Choroid plexus epithelial cell (primary cell): ENCODE results near the gene EEF1E1.
A peak's percentile ranks its signal among the peaks of the same experiment; 100 is the strongest.

Experiments
- DNase-seq: peaks from one replicate; pipeline ENCODE4 v3.0.0-alpha.2; 2010; ENCODE audit warnings: low read depth
- H3K4me3 ChIP-seq: 2 replicates; pipeline ENCODE4 v1.5.1; 2011; ENCODE audit warnings: low read depth, mild to moderate bottlenecking, control low read depth, low read length, moderate library complexity
- TF ChIP-seq, protein P1 (sequence below): conservative IDR thresholded peaks from 2 replicates; pipeline ENCODE4 v1.5.1; 2011; ENCODE audit warnings: low read depth, mild to moderate bottlenecking, control low read depth, inconsistent platforms, low read length, moderate library complexity

The EEF1E1 gene

DNA sequence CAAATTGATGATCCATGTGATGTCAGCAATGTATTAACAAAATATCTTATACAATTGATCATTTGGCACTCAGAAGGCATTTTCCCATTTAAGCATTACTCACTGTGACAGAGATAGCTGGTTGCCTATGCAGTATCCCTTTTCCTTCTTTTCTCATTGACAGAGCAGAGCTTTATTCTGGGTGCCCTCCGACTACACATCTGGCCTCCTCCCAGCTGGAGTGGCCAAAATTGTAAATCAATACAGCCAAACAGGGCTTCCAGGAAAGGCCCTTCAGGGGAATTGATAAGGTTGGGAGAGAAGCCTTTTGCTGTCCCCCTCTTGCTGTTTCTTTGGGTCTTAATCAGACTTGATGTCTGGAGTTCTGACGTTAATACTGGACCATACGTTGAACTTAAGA is 28.6 kb downstream of the EEF1E1 start:
- TF ChIP-seq, protein P1, sequence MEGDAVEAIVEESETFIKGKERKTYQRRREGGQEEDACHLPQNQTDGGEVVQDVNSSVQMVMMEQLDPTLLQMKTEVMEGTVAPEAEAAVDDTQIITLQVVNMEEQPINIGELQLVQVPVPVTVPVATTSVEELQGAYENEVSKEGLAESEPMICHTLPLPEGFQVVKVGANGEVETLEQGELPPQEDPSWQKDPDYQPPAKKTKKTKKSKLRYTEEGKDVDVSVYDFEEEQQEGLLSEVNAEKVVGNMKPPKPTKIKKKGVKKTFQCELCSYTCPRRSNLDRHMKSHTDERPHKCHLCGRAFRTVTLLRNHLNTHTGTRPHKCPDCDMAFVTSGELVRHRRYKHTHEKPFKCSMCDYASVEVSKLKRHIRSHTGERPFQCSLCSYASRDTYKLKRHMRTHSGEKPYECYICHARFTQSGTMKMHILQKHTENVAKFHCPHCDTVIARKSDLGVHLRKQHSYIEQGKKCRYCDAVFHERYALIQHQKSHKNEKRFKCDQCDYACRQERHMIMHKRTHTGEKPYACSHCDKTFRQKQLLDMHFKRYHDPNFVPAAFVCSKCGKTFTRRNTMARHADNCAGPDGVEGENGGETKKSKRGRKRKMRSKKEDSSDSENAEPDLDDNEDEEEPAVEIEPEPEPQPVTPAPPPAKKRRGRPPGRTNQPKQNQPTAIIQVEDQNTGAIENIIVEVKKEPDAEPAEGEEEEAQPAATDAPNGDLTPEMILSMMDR, result no peak
- no peak for DNase-seq
- no peak overlapping the region for H3K4me3 ChIP-seq

- TF ChIP-seq, protein P1, result no peak
- H3K4me3 ChIP-seq, result no peak overlapping the region
- DNase-seq, result no peak
These were observed 31.6 kb downstream of the EEF1E1 start for GRCh38 chr6:8070718-8071117.

- TF ChIP-seq, protein P1, result no peak
- H3K4me3 ChIP-seq, result no peak overlapping the region
- no peak for DNase-seq
These were observed 32.6 kb downstream of the EEF1E1 start for GRCh38 chr6:8069631-8070284.

GRCh38 chr6:8069151-8069550 is 33.2 kb downstream of the EEF1E1 start:
- H3K4me3 ChIP-seq, result no peak overlapping the region
- TF ChIP-seq, protein P1, result no peak
- no peak for DNase-seq

DNA sequence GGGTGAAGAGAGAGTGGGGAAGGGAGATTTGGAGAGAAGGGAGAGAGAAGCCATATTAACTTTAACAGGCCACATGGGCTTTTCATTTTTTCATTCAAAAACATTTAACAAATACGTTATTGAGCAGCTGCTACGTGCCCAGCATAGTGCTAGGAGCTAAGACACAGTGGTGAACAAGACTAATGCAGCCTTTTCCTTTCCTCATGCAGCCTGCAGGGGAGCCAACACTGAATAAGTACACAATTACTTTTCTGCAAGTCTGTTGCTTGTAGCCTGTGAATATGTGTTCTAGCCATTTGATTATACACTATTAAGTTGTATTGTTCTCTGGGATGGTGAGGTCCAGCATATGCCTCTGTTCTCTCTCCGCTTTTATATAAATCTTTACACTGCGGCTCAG is 36.2 kb downstream of the EEF1E1 start:
- TF ChIP-seq, protein P1, result peak; percentile 37
- no peak for DNase-seq
- H3K4me3 ChIP-seq, result no peak overlapping the region

DNA sequence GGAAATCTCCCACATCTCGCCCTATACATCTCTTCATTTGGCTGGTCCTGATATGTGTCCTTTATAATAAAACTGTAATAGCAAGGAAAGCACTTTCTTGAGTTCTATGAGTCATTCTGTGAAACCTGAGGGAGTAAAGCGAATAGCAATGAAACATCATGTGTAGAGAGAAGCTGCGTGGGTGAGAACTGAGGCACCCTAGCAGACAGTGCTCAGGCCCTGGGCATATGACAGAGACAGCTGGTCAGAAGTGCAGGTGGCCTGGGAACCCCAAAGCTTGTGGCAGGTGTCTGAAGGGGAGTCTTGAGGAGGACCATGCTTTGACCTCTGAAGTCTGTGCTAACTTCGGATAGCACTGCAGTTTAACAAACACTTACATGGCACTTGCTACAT is 36.8 kb downstream of the EEF1E1 start:
- no peak for DNase-seq
- TF ChIP-seq, protein P1, result no peak
- no peak overlapping the region for H3K4me3 ChIP-seq

DNA sequence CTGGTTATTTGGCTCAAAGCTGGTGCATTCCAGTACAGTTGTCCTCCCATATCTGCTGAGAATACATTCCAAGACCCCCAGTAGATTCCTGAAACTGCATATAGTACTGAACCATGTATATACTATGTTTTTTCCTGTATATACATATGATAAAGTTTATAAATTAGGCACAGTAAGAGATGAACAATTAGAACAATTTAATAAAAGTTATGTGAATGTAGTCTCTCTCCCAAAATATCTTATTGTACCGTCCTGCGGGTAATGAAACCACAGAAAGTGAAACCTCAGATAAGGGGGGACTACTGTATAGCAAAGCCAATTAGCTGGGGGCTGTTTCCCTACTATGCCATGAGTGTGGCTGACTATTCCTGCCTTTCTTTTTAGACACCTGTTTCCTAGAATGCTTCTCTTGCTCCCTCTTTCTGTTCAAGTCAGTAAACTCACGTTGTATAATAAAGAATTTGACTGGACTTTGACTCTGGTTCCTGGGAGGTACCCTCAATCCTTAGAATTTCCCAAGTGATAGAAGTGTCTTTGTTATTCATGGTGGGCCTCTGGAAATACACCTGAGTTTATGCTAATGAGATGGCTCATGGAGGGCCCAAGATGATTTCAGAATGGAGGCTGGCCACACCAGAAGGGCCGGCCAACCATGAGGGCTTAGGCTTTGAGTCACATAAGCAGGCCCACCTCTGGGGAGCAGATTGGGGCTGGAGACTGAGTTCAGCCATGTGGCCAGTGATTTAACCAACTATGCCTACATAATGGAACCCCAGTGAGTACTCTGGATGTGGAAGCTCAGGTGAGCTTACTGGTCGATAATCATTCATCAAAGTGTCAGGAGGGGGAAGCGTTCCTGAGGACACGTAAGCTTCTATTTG is 37.5 kb downstream of the EEF1E1 start:
- TF ChIP-seq, protein P1, result no peak
- H3K4me3 ChIP-seq, result peak overlapping the region; percentile 7
- DNase-seq, result no peak
